ENCODE results near the gene FUNDC2. TPM values are rescaled to one million over a fixed set of nuclear protein-coding genes. Genes with fewer than 3 reads are reported as not detected.

The FUNDC2 gene
- total and polyA plus RNA-seq, 2 donors (not counting 3 experiments of a cell fraction or from before 2014, with no cell fraction given): 53.3 to 65.6 TPM

- dilution Hi-C loops (cut with MboI; ENCODE audit: extremely low pct_ligation_motif_present, low sequenced_read_pairs) (no loop called here), intact Hi-C loops (cut with micrococcal nuclease) (no loop called here)
- no peak overlapping the region for H3K27ac ChIP-seq (ENCODE audit: insufficient read depth, low read depth, low read length)
- ChIA-PET POLR2A (no interaction called here), CTCF (interaction anchor here (0.7 to 3.0 kb wide), 8 partner anchors 8 to 139 kb away, joined by 3 to 26 read pairs (median 4); partner anchors contain the start of gene FUNDC2)
- no peak for FAIRE-seq
- H3K9me1 ChIP-seq (replicated peaks; ENCODE audit: control insufficient read depth, extremely low read depth, insufficient read depth, low read length): no peaks in the 10 kb centered on the region
- H3K79me2 ChIP-seq (ENCODE audit: control insufficient read depth, insufficient read depth, low read length): no peaks in the 10 kb centered on the region
- no peak overlapping the region for H3K4me3 ChIP-seq (replicated peaks in 1 of 3; ENCODE audit: insufficient read depth in 1 of 3, low read depth in 1 of 3, low read length in 3 of 3)
- no peaks in the 10 kb centered on the region for H4K20me1 ChIP-seq (replicated peaks; ENCODE audit: control insufficient read depth, extremely low read depth, insufficient read depth, low read length)
- H3K9ac ChIP-seq (replicated peaks; ENCODE audit: extremely low read depth, insufficient read depth, low read length): no peak overlapping the region
- no peak overlapping the region for H3K4me2 ChIP-seq (ENCODE audit: insufficient read depth, low read length)
- no peaks in the 10 kb centered on the region for H3K9me3 ChIP-seq (replicated peaks; ENCODE audit: control insufficient read depth, insufficient read depth, low read length)
- H3K36me3 ChIP-seq (ENCODE audit: control insufficient read depth in 2 of 2, extremely low read depth in 1 of 2, insufficient read depth in 2 of 2, low read length in 2 of 2): no peaks in the 10 kb centered on the region
- peaks cover 11% of the 10 kb centered on the region for H3K4me1 ChIP-seq (ENCODE audit: control insufficient read depth, extremely low read depth, insufficient read depth, low read length)
- no TSS peak for BruUV-seq (replicated peaks)
- H2AFZ ChIP-seq (ENCODE audit: low read depth, low read length): no peak overlapping the region
- no peaks in the 10 kb centered on the region for H3K27me3 ChIP-seq (ENCODE audit: control insufficient read depth in 2 of 2, insufficient read depth in 2 of 2, low read length in 2 of 2)
- TF ChIP-seq POLR2A (IDR thresholded peaks at IDR 0.05; ENCODE audit: low read depth, low read length) (no peak), POLR2AphosphoS5 (IDR thresholded peaks at IDR 0.05; ENCODE audit: insufficient read depth, low read depth, low read length) (no peak), MYC (IDR thresholded peaks at IDR 0.05; ENCODE audit: low read depth, low read length) (no peak), JUN (IDR thresholded peaks at IDR 0.05; ENCODE audit: borderline replicate concordance, insufficient read depth, insufficient read length, low read depth) (no peak), MAX (IDR thresholded peaks at IDR 0.05; ENCODE audit: insufficient read depth, insufficient read length) (no peak), FOS (IDR thresholded peaks at IDR 0.05; ENCODE audit: borderline replicate concordance, insufficient read depth, low read length) (no peak), EZH2 (IDR thresholded peaks at IDR 0.05; ENCODE audit: borderline replicate concordance, low read depth, low read length, severe bottlenecking) (no peak), GATA2 (IDR thresholded peaks at IDR 0.05; ENCODE audit: insufficient read depth, insufficient read length, low read depth, low read length) (no peak)
- TF ChIP-seq, protein P1, sequence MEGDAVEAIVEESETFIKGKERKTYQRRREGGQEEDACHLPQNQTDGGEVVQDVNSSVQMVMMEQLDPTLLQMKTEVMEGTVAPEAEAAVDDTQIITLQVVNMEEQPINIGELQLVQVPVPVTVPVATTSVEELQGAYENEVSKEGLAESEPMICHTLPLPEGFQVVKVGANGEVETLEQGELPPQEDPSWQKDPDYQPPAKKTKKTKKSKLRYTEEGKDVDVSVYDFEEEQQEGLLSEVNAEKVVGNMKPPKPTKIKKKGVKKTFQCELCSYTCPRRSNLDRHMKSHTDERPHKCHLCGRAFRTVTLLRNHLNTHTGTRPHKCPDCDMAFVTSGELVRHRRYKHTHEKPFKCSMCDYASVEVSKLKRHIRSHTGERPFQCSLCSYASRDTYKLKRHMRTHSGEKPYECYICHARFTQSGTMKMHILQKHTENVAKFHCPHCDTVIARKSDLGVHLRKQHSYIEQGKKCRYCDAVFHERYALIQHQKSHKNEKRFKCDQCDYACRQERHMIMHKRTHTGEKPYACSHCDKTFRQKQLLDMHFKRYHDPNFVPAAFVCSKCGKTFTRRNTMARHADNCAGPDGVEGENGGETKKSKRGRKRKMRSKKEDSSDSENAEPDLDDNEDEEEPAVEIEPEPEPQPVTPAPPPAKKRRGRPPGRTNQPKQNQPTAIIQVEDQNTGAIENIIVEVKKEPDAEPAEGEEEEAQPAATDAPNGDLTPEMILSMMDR (IDR thresholded peaks at IDR 0.05; ENCODE audit: extremely low read depth in 1 of 2, insufficient read depth in 1 of 2, low read depth in 1 of 2, low read length in 2 of 2): no peak
- DNase-seq (ENCODE audit: low read depth, low spot score): no peak
These were observed 29.8 kb downstream of the FUNDC2 start for GRCh38 chrX:155056471-155056870.

Measured in endothelial cell of umbilical vein (primary cell).